Measurements from ENCODE around the gene TBC1D9.

DNA sequence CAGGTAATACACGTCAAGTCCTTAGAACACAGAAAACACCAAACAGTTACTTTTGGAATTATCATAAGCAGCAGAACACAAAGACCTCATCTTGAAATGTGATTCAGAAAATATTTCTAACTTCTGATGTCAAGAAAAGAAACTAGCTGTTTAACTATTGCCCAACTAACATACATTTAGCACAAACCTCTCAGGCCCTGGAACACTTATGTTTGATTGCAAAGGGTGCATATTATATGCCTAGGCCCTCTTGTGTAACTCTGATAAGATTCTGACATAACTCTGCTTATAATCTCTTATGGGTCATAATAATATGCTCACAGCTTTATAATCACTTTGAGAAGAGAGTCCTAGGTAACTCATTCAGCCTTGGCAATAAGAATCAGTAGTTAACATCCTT lies 62.6 kb downstream of the TBC1D9 start:
- TF ChIP-seq RBAK (CRISPR knock-in tag; IDR thresholded peaks at IDR 0.05) = no peak
- TF ChIP-seq PHF21A (CRISPR knock-in tag; IDR thresholded peaks at IDR 0.05) = no peak
- TF ChIP-seq, protein P1, sequence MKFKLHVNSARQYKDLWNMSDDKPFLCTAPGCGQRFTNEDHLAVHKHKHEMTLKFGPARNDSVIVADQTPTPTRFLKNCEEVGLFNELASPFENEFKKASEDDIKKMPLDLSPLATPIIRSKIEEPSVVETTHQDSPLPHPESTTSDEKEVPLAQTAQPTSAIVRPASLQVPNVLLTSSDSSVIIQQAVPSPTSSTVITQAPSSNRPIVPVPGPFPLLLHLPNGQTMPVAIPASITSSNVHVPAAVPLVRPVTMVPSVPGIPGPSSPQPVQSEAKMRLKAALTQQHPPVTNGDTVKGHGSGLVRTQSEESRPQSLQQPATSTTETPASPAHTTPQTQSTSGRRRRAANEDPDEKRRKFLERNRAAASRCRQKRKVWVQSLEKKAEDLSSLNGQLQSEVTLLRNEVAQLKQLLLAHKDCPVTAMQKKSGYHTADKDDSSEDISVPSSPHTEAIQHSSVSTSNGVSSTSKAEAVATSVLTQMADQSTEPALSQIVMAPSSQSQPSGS (CRISPR knock-in tag; IDR thresholded peaks at IDR 0.05) = no peak
- no peak for TF ChIP-seq ZBTB1 (CRISPR knock-in tag; IDR thresholded peaks at IDR 0.05; ENCODE audit: borderline replicate concordance)
- TF ChIP-seq SIN3B (IDR thresholded peaks at IDR 0.05; ENCODE audit: low read length) = no peak
- TF ChIP-seq, protein P2, sequence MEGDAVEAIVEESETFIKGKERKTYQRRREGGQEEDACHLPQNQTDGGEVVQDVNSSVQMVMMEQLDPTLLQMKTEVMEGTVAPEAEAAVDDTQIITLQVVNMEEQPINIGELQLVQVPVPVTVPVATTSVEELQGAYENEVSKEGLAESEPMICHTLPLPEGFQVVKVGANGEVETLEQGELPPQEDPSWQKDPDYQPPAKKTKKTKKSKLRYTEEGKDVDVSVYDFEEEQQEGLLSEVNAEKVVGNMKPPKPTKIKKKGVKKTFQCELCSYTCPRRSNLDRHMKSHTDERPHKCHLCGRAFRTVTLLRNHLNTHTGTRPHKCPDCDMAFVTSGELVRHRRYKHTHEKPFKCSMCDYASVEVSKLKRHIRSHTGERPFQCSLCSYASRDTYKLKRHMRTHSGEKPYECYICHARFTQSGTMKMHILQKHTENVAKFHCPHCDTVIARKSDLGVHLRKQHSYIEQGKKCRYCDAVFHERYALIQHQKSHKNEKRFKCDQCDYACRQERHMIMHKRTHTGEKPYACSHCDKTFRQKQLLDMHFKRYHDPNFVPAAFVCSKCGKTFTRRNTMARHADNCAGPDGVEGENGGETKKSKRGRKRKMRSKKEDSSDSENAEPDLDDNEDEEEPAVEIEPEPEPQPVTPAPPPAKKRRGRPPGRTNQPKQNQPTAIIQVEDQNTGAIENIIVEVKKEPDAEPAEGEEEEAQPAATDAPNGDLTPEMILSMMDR (CRISPR knock-in tag; IDR thresholded peaks at IDR 0.05) = no peak

All from HepG2 (cell line).